GM23338 (cell line): ENCODE results near the gene MBLAC1.

ENCODE experiments used
- JUNB ChIP-seq: IDR thresholded peaks from one replicate; pipeline ENCODE4 v1.6.1; 2016; ENCODE audit warnings: antibody characterized with exemption; ENCODE audit not compliant: unreplicated experiment
- TF ChIP-seq, protein P1 (sequence below), 2 experiments: fragments of 200-600 bp in 1 of 2; sonication (generic) in 1 of 2; conservative IDR thresholded peaks; 2 replicates each; pipeline versions ENCODE4 v1.5.1 to v1.6.1; 2016 to 2017; ENCODE audit warnings: antibody characterized with exemption in 2 of 2, low read depth in 2 of 2, mild to moderate bottlenecking in 2 of 2, moderate library complexity in 1 of 2

- TF ChIP-seq JUNB, result no peak
- TF ChIP-seq, protein P1, sequence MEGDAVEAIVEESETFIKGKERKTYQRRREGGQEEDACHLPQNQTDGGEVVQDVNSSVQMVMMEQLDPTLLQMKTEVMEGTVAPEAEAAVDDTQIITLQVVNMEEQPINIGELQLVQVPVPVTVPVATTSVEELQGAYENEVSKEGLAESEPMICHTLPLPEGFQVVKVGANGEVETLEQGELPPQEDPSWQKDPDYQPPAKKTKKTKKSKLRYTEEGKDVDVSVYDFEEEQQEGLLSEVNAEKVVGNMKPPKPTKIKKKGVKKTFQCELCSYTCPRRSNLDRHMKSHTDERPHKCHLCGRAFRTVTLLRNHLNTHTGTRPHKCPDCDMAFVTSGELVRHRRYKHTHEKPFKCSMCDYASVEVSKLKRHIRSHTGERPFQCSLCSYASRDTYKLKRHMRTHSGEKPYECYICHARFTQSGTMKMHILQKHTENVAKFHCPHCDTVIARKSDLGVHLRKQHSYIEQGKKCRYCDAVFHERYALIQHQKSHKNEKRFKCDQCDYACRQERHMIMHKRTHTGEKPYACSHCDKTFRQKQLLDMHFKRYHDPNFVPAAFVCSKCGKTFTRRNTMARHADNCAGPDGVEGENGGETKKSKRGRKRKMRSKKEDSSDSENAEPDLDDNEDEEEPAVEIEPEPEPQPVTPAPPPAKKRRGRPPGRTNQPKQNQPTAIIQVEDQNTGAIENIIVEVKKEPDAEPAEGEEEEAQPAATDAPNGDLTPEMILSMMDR (conservative IDR thresholded peaks at IDR 0.05; ENCODE audit: low read depth in 2 of 2), result no peak
Observed at GRCh38 chr7:100087055-100087750, 39.6 kb upstream of the MBLAC1 start.
